WTC11 (cell line): ENCODE data around the gene AK8.

ENCODE experiments used
- CREB1 ChIP-seq: sonication (generic); formaldehyde crosslinking; IDR thresholded peaks from 2 replicates; pipeline ENCODE4 v1.8.0; 2023; ENCODE audit warnings: mild to moderate bottlenecking, missing genetic modification reagents
- CREM ChIP-seq: sonication (generic); formaldehyde crosslinking; IDR thresholded peaks from 2 replicates; pipeline ENCODE4 v1.8.1; 2022; ENCODE audit warnings: mild to moderate bottlenecking, missing genetic modification reagents, moderate library complexity
- NFYB ChIP-seq: sonication (generic); formaldehyde crosslinking; conservative IDR thresholded peaks from 2 replicates; pipeline ENCODE4 v1.8.0; 2022; ENCODE audit warnings: low read depth, missing genetic modification reagents
- TEAD1 ChIP-seq: sonication (generic); formaldehyde crosslinking; IDR thresholded peaks from 2 replicates; pipeline ENCODE4 v1.8.0; 2022; ENCODE audit warnings: mild to moderate bottlenecking, missing genetic modification reagents
- TF ChIP-seq, protein P1 (sequence below): fragments of 200-600 bp; IDR thresholded peaks from 2 replicates; pipeline ENCODE4 v1.8.0; 2022; ENCODE audit warnings: antibody characterized with exemption
- TF ChIP-seq, protein P2 (sequence below): sonication (generic); formaldehyde crosslinking; IDR thresholded peaks from 2 replicates; pipeline ENCODE4 v1.8.0; 2022; ENCODE audit warnings: mild to moderate bottlenecking, missing genetic modification reagents
- TF ChIP-seq, protein P3 (sequence below): sonication (generic); formaldehyde crosslinking; IDR thresholded peaks from 2 replicates; pipeline ENCODE4 v1.8.1; 2022; ENCODE audit warnings: mild to moderate bottlenecking, moderate library complexity, missing genetic modification reagents
- TF ChIP-seq, protein P4 (sequence below): sonication (generic); formaldehyde crosslinking; IDR thresholded peaks from 2 replicates; pipeline ENCODE4 v1.8.0; 2023; ENCODE audit warnings: mild to moderate bottlenecking, missing genetic modification reagents

- TF ChIP-seq, protein P1, sequence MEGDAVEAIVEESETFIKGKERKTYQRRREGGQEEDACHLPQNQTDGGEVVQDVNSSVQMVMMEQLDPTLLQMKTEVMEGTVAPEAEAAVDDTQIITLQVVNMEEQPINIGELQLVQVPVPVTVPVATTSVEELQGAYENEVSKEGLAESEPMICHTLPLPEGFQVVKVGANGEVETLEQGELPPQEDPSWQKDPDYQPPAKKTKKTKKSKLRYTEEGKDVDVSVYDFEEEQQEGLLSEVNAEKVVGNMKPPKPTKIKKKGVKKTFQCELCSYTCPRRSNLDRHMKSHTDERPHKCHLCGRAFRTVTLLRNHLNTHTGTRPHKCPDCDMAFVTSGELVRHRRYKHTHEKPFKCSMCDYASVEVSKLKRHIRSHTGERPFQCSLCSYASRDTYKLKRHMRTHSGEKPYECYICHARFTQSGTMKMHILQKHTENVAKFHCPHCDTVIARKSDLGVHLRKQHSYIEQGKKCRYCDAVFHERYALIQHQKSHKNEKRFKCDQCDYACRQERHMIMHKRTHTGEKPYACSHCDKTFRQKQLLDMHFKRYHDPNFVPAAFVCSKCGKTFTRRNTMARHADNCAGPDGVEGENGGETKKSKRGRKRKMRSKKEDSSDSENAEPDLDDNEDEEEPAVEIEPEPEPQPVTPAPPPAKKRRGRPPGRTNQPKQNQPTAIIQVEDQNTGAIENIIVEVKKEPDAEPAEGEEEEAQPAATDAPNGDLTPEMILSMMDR: no peak
- TF ChIP-seq NFYB (CRISPR knock-in tag): no peak
- TF ChIP-seq, protein P2, sequence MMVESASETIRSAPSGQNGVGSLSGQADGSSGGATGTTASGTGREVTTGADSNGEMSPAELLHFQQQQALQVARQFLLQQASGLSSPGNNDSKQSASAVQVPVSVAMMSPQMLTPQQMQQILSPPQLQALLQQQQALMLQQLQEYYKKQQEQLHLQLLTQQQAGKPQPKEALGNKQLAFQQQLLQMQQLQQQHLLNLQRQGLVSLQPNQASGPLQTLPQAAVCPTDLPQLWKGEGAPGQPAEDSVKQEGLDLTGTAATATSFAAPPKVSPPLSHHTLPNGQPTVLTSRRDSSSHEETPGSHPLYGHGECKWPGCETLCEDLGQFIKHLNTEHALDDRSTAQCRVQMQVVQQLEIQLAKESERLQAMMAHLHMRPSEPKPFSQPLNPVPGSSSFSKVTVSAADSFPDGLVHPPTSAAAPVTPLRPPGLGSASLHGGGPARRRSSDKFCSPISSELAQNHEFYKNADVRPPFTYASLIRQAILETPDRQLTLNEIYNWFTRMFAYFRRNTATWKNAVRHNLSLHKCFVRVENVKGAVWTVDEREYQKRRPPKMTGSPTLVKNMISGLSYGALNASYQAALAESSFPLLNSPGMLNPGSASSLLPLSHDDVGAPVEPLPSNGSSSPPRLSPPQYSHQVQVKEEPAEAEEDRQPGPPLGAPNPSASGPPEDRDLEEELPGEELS: no peak
- TF ChIP-seq TEAD1 (CRISPR knock-in tag): no peak
- TF ChIP-seq, protein P3, sequence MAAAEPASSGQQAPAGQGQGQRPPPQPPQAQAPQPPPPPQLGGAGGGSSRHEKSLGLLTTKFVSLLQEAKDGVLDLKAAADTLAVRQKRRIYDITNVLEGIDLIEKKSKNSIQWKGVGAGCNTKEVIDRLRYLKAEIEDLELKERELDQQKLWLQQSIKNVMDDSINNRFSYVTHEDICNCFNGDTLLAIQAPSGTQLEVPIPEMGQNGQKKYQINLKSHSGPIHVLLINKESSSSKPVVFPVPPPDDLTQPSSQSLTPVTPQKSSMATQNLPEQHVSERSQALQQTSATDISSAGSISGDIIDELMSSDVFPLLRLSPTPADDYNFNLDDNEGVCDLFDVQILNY (CRISPR knock-in tag): no peak
- TF ChIP-seq CREB1 (CRISPR knock-in tag): no peak
- TF ChIP-seq, protein P4, sequence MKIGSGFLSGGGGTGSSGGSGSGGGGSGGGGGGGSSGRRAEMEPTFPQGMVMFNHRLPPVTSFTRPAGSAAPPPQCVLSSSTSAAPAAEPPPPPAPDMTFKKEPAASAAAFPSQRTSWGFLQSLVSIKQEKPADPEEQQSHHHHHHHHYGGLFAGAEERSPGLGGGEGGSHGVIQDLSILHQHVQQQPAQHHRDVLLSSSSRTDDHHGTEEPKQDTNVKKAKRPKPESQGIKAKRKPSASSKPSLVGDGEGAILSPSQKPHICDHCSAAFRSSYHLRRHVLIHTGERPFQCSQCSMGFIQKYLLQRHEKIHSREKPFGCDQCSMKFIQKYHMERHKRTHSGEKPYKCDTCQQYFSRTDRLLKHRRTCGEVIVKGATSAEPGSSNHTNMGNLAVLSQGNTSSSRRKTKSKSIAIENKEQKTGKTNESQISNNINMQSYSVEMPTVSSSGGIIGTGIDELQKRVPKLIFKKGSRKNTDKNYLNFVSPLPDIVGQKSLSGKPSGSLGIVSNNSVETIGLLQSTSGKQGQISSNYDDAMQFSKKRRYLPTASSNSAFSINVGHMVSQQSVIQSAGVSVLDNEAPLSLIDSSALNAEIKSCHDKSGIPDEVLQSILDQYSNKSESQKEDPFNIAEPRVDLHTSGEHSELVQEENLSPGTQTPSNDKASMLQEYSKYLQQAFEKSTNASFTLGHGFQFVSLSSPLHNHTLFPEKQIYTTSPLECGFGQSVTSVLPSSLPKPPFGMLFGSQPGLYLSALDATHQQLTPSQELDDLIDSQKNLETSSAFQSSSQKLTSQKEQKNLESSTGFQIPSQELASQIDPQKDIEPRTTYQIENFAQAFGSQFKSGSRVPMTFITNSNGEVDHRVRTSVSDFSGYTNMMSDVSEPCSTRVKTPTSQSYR (CRISPR knock-in tag): no peak
- TF ChIP-seq CREM (CRISPR knock-in tag): no peak
Observed at GRCh38 chr9:132869266-132869665, 8.8 kb downstream of the AK8 start.
